CD4-positive, alpha-beta T cell treated with Interleukin-6 at 100 ng/mL for 8 hours (primary cell): ENCODE measurements around the gene BMPR1B.
"Not testable (repeated sequence)": the region's sequence is repeated elsewhere in the genome, so short reads cannot be mapped to it uniquely, and the experiment has no call there.

Experiments
- DNase-seq: peaks from one replicate; pipeline ENCODE4 v3.0.0-alpha.2; 2020; ENCODE audit warnings: mixed read lengths, low spot score

The BMPR1B gene

GRCh38 chr4:95142932-95143331 is 385.2 kb downstream of the BMPR1B start:
- no peak for DNase-seq

- no peak for DNase-seq
Measured at GRCh38 chr4:95151255-95151654, 393.5 kb downstream of the BMPR1B start.

- DNase-seq: no peak
Measured at GRCh38 chr4:95153182-95153581, 395.4 kb downstream of the BMPR1B start.

- DNase-seq: peak; percentile 20
Measured at GRCh38 chr4:95155759-95156451, 398.1 kb downstream of the BMPR1B start.

GRCh38 chr4:95156452-95156765 is 398.7 kb downstream of the BMPR1B start:
- DNase-seq: no peak

GRCh38 chr4:95157596-95157995 is 399.8 kb downstream of the BMPR1B start:
- no peak for DNase-seq

- DNase-seq: no peak
Measured at GRCh38 chr4:95158045-95158444, 400.3 kb downstream of the BMPR1B start.

GRCh38 chr4:95158626-95159025 is 400.9 kb downstream of the BMPR1B start:
- no peak for DNase-seq

GRCh38 chr4:95159384-95159783 is 401.6 kb downstream of the BMPR1B start:
- no peak for DNase-seq

GRCh38 chr4:95161781-95162469 is 404.2 kb downstream of the BMPR1B start:
- DNase-seq: no peak

- no peak for DNase-seq
Measured at GRCh38 chr4:95162867-95163266, 405.1 kb downstream of the BMPR1B start.

GRCh38 chr4:95165926-95166524 is 408.3 kb downstream of the BMPR1B start:
- peak; percentile 60 for DNase-seq

- no peak for DNase-seq
Measured at GRCh38 chr4:95167805-95168204, 410.1 kb downstream of the BMPR1B start.

- no peak for DNase-seq
Measured at GRCh38 chr4:95170176-95170575, 412.4 kb downstream of the BMPR1B start.

- DNase-seq: not testable (repeated sequence)
Measured at GRCh38 chr4:95171377-95171776, 413.6 kb downstream of the BMPR1B start.

- no peak for DNase-seq
Measured at GRCh38 chr4:95178938-95179337, 421.2 kb downstream of the BMPR1B start.

- no peak for DNase-seq
Measured at GRCh38 chr4:95180531-95181242, 422.9 kb downstream of the BMPR1B start.

- peak; percentile 7 for DNase-seq
Measured at GRCh38 chr4:95181243-95181995, 423.7 kb downstream of the BMPR1B start.

- no peak for DNase-seq
Measured at GRCh38 chr4:95181996-95182306, 424.2 kb downstream of the BMPR1B start.

- no peak for DNase-seq
Measured at GRCh38 chr4:95183656-95184408, 426.1 kb downstream of the BMPR1B start.

GRCh38 chr4:95186666-95187065 is 428.9 kb downstream of the BMPR1B start:
- DNase-seq: no peak
